BLaER1 (cell line): ENCODE measurements around the gene GJC2.

Experiments
- H3K27ac ChIP-seq: shearing (Covaris generic); formaldehyde crosslinking; 2 replicates; pipeline ENCODE4 v1.8.1; 2022
- H3K27me3 ChIP-seq: shearing (Covaris generic); formaldehyde crosslinking; 2 replicates; pipeline ENCODE4 v1.8.1; 2022
- H3K36me3 ChIP-seq: shearing (Covaris generic); formaldehyde crosslinking; 2 replicates; pipeline ENCODE4 v1.8.1; 2022
- H3K4me1 ChIP-seq: shearing (Covaris generic); formaldehyde crosslinking; 2 replicates; pipeline ENCODE4 v1.8.1; 2022
- H3K4me2 ChIP-seq: shearing (Covaris generic); formaldehyde crosslinking; 2 replicates; pipeline ENCODE4 v1.8.1; 2022
- H3K4me3 ChIP-seq: shearing (Covaris generic); formaldehyde crosslinking; 2 replicates; pipeline ENCODE4 v1.8.1; 2022
- H3K9ac ChIP-seq: shearing (Covaris generic); formaldehyde crosslinking; 2 replicates; pipeline ENCODE4 v1.8.1; 2022
- H3K9me3 ChIP-seq: shearing (Covaris generic); formaldehyde crosslinking; 2 replicates; pipeline ENCODE4 v1.8.1; 2022
- H4K20me1 ChIP-seq: shearing (Covaris generic); formaldehyde crosslinking; 2 replicates; pipeline ENCODE4 v1.8.1; 2022
- Cebpa-rat ChIP-seq: shearing (Covaris generic); IDR thresholded peaks from 2 replicates; pipeline ENCODE4 v1.8.1; 2022

Gene GJC2

DNA sequence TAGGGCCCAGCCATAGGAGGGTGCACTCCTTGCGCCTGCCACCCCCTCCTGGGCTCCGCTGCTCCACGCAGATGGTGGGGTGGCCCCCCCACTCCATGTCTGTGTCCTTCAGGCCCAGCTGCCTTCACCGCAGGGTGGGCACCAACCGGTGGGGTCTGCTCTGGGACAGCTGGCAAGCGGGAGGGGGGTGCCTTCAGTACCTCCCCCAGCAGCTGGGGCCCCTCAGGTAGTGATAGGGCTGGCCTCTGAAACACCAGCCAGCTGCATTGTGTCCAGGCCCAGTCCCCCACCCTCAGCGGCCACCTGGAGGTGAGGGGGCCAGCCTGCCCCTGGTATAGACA is 360 bp downstream of the GJC2 start:
- Histone ChIP-seq H3K27ac (peak overlapping the region; percentile 73; the same call in 1 of the 2 replicates), H4K20me1 (peaks cover 77% of the 10 kb centered on the region), H3K4me1 (peaks cover 72% of the 10 kb centered on the region), H3K4me3 (no peak overlapping the region), H3K4me2 (no peak overlapping the region), H3K27me3 (no peaks in the 10 kb centered on the region), H3K36me3 (peaks cover 50% of the 10 kb centered on the region), H3K9me3 (no peaks in the 10 kb centered on the region), H3K9ac (0 out of 2 replicates have a peak overlapping the region, but pooled peaks have one; percentile 64)
- no peak for TF ChIP-seq Cebpa-rat

DNA sequence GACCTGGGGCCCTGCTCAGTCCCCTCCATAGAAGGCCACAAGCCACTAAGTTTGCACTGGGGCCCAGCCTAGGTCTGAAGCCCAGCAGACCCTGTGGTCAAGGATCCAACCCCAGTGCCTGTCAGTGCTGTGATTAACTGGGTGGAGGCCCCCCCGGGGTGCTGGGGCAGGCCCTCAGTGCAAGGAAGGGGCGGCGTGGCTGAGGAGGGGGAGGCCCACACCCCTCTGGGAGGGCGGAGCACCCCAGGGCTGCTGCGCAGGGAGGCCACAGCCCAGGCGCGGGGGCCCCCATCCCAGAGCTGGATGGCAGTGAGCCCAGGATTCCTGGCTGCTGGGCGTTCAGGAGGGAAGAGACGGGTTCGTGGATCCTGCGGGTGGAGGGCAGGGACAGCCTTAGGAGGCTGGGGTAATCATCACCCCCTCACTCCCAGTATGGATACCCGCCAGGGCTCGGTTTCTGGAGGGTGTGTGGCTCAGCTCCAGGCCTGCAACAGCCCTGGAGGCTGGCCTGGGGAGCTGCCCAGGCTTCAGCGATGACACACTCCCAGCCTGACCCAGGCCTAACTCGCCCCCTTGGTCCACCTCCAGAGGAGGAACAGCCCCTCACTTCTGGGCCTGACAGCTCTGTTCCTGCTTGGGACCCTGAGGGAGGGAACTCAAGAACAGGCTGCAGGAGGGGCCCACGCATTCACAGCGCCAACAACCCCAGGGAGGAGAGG is 890 bp downstream of the GJC2 start:
- no peak for TF ChIP-seq Cebpa-rat
- H3K36me3 ChIP-seq = peaks cover 44% of the 10 kb centered on the region
- H3K9ac ChIP-seq = no peak overlapping the region
- H3K27ac ChIP-seq = 0 out of 2 replicates have a peak overlapping the region, but pooled peaks have one; percentile 30
- H3K27me3 ChIP-seq = no peaks in the 10 kb centered on the region
- H3K4me1 ChIP-seq = peaks cover 72% of the 10 kb centered on the region
- peaks cover 74% of the 10 kb centered on the region for H4K20me1 ChIP-seq
- no peaks in the 10 kb centered on the region for H3K9me3 ChIP-seq
- H3K4me2 ChIP-seq = no peak overlapping the region
- no peak overlapping the region for H3K4me3 ChIP-seq

DNA sequence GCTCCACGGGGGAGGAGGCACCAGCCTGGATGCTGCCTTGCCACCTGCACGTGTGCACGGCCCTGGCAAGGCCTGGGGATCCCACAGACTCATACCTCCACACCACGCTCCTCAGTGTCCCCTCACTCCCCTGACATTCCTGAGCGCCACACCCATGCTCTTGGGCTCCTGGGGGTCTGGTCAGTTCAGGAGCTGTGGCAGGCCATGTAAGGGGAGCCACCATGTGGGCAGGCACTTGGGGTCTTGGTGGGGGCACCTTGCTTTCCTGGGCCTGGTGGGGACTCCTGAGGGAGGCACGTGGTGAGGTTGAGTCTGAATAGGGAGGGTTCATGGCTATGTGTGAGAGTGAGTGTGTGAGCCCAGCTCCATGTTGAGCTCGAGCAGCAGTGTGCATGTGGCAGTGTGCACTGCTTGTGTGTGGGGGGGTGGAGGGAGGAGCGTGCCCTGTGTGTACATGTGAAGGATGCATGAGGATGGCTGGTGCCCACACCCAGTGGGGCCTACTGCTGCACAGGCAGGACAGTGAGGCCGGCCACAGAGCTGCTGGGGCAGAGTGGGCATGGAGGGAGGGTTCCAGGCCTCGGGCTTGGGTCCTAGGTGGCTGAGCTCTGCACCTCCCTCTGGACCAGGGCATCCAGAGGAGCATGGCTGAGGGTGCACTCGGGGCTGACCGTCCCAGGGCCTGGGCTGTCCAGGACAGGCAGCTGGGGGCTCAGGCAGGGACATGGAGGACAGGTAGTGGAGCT is 1.6 kb downstream of the GJC2 start:
- Histone ChIP-seq H3K4me2 (no peak overlapping the region), H3K36me3 (peaks cover 37% of the 10 kb centered on the region)

DNA sequence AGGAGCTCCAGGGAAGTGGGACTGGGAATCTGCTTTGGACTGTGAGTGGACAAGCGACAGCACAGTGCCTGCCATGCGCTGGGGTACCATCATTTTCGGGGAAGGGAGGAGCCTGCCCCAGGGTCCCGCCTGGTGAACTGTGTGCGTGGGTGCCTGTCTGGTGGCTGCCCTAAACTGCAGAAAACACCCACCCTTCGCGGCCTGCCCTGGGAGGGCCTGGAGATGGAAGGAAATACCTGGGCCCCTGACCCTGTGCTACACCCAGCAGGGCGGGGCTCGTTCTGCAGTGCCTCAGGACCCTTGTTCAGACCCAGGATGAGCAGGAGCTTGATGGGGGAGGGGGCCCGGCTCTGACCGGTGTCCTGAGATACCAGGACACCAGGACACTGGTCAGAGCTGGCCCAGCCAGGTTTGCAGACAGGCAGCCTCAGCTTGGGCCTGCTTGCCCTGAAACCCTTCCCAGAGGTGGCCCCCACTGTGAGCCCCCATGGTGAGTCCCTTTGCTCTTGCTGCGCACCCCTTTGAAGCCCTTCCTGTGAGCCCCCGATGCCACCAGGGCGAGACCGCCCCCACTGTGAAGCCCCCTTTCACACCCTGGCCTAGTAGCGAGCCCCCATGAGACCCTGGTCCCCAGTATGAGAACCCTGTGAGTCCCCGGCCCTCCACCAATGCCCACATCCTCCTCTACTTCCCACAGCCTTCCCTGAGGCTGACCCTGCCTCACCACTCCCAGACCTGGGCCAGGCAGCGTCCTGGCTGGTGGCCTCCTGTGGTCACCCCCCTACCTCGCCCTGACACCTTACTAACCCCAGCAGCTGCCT is 2.6 kb downstream of the GJC2 start:
- TF ChIP-seq Cebpa-rat = no peak
- no peaks in the 10 kb centered on the region for H3K27me3 ChIP-seq
- peak overlapping the region; percentile 34; the same call in 1 of the 2 replicates for H3K9ac ChIP-seq
- H3K4me3 ChIP-seq = no peak overlapping the region
- peaks cover 70% of the 10 kb centered on the region for H4K20me1 ChIP-seq
- peaks cover 75% of the 10 kb centered on the region for H3K4me1 ChIP-seq
- H3K27ac ChIP-seq = peak overlapping the region; percentile 30
- peaks cover 28% of the 10 kb centered on the region for H3K36me3 ChIP-seq
- peak overlapping the region; percentile 34 for H3K4me2 ChIP-seq
- H3K9me3 ChIP-seq = no peaks in the 10 kb centered on the region

More for the DNA sequence above, 1.6 kb downstream of the GJC2 start:
- Histone ChIP-seq H3K27me3 (no peaks in the 10 kb centered on the region), H3K27ac (peak overlapping the region; percentile 30; the same call in 1 of the 2 replicates), H3K4me3 (no peak overlapping the region), H3K9ac (0 out of 2 replicates have a peak overlapping the region, but pooled peaks have one; percentile 29), H4K20me1 (peaks cover 74% of the 10 kb centered on the region), H3K9me3 (no peaks in the 10 kb centered on the region), H3K4me1 (peaks cover 74% of the 10 kb centered on the region)
- no peak for TF ChIP-seq Cebpa-rat

DNA sequence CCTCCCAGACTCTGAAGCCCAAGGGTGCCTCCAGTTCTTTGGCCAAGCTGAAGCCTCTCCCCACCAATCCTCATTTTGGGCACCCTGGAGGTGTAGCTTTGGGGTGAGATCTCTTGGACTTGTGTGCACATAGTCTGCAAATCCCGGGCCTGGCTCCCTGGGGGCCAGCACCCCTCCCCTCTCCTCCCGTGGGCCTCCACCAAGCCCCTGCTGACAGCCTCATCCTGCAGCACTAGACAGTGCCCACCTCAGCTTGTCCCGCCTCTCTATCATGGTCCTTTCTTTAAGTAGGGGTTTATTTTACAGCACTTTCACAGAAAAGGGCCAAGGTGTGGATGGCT is 3.2 kb downstream of the GJC2 start:
- peaks cover 75% of the 10 kb centered on the region for H3K4me1 ChIP-seq
- H3K27ac ChIP-seq = peak overlapping the region; percentile 30
- H3K9ac ChIP-seq = 0 out of 2 replicates have a peak overlapping the region, but pooled peaks have one; percentile 34
- peaks cover 22% of the 10 kb centered on the region for H3K36me3 ChIP-seq
- TF ChIP-seq Cebpa-rat = no peak
- H3K27me3 ChIP-seq = no peaks in the 10 kb centered on the region
- no peaks in the 10 kb centered on the region for H3K9me3 ChIP-seq
- H4K20me1 ChIP-seq = peaks cover 64% of the 10 kb centered on the region
- no peak overlapping the region for H3K4me3 ChIP-seq
- H3K4me2 ChIP-seq = peak overlapping the region; percentile 34

DNA sequence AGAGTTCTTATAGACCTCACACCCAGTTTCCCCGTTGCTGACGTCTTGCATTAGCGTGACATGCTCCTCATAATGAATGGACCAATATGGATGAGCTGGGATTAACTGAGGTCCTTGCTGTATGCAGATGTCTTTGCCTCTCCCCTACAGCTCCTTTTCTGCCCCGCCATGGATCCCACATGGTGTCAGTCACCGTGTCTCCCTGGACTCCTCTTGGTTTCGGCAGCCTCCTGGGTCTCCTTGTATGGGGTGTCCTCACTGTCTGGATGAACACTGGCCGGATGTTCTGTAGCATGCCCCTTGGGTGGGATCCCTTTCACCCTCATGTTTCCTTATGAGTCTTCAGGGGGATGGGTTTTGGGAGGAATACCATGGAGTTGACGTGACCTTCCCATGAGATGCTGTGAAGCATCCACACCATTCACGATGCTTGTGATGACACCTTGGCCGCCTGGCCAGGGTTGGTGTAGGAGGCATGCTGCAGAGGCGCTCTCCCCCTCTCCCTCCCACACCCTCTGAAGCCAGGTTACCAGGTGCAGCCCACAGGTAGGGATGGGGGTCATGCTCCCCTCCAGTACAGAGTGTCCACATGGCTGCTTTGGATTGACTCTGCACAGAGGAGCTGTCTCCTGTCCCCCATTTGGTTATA is 4.4 kb downstream of the GJC2 start:
- Histone ChIP-seq H4K20me1 (peaks cover 52% of the 10 kb centered on the region), H3K27ac (no peak overlapping the region), H3K4me1 (peaks cover 62% of the 10 kb centered on the region), H3K27me3 (no peaks in the 10 kb centered on the region), H3K9ac (no peak overlapping the region), H3K4me3 (no peak overlapping the region), H3K36me3 (peaks cover 9% of the 10 kb centered on the region), H3K9me3 (no peaks in the 10 kb centered on the region), H3K4me2 (no peak overlapping the region)
- no peak for TF ChIP-seq Cebpa-rat

DNA sequence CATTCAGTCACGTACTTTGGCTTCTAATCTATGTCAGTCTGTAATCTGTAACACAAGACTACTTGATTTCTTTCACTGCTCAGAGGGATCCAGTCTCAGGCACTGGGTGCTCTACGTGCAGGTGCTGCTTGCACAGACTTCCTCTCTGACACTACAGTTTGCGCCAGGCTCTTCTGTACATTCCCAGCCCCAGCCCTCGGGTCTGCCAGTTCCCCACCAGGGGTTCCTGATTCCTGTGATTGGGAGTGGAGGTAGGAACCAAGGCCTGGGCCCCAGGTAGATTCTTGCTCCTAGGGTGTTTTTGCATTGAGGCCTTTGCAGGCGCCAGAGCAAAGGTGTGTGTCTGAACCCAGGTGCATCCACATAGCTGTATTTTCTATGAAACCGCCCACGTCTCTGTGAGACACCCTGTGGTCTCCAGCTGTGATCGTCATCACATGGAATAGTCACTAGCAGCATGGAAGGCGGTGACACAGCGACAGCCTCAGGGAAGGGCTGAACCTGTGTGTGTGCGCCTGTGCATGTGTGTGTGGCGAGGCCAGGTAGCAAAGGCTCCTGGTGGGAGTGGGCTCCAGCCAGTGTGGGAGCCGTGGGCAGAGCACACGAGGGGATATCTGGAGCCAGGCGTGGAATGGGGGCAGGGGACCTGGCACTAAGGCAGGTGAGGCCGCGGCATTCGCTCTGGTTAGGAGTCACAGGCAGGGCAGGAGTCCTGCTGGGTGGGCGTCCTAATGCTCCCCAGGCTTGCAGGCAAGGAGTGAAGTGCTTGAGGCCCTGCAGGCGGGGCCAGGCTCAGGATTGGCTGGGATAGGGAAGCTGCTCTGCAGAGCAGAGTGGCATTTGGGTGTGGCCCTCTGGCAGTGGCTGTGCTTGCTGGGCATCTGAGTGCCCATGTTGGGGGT is 5.2 kb downstream of the GJC2 start:
- Histone ChIP-seq H3K27ac (0 out of 2 replicates have a peak overlapping the region, but pooled peaks have one; percentile 4), H3K27me3 (no peaks in the 10 kb centered on the region), H3K4me3 (no peak overlapping the region), H3K9ac (no peak overlapping the region), H4K20me1 (peaks cover 44% of the 10 kb centered on the region), H3K4me2 (peak overlapping the region; percentile 78), H3K36me3 (peaks cover 3% of the 10 kb centered on the region; the same call in 1 of the 2 replicates), H3K9me3 (no peaks in the 10 kb centered on the region), H3K4me1 (peaks cover 55% of the 10 kb centered on the region)
- no peak for TF ChIP-seq Cebpa-rat

DNA sequence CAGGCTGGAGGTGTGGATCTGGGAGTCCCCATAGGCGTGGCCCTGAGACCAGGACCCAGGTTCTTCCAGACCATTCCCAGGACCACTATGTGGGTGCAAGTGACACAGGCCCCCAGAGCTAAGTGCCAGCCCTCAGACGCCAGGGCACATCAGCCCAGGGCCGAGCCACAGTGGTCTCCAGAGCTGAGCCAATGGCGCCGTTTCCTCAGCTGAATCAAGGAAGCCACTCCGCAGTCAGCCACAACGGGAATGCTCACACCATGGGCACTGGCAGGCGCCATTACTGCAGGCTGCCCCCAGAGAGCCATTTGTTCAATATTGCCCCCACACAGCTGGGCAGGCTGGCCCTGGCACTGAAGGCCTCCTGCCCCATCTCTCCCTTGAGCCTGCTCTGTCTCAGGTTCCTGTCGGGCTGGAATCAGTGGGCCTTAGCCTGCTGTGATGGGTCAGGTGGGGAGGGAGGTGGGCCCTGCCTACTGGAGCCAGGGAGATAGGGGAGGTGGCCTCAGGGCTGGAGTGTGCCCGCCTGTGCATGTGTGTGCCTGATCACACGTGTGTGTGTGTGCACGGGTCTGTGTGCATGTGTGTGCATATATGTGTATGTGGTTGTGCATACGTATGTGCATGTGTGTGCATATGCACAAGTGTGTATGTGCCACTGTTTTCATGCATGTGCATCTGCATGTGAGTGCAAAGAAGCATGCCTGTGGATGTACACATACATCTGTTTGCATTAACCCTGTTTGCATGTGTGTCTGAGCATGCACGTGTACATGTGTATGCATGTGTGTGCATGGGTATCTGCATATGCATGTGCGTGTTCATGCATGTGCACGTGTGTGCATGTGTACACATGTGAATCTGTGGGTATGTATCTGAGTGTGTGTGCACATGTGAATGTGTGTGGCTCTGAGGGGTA is 6.1 kb downstream of the GJC2 start:
- no peak overlapping the region for H3K9ac ChIP-seq
- H3K4me1 ChIP-seq = peaks cover 52% of the 10 kb centered on the region
- peak overlapping the region; percentile 78 for H3K4me2 ChIP-seq
- H3K4me3 ChIP-seq = no peak overlapping the region
- H3K9me3 ChIP-seq = no peaks in the 10 kb centered on the region
- H3K27ac ChIP-seq = 0 out of 2 replicates have a peak overlapping the region, but pooled peaks have one; percentile 4
- H3K27me3 ChIP-seq = no peaks in the 10 kb centered on the region
- TF ChIP-seq Cebpa-rat = no peak
- H3K36me3 ChIP-seq = no peaks in the 10 kb centered on the region
- H4K20me1 ChIP-seq = peaks cover 35% of the 10 kb centered on the region
